ENCODE results near the gene GSE1. TPM values are rescaled to one million over a fixed set of nuclear protein-coding genes. Genes with fewer than 3 reads are reported as not detected.

Gene GSE1
- total and polyA plus RNA-seq, 9 of the 15 experiments (the other 6 are each of a cell fraction or from before 2014, with no cell fraction given) = 12.2 to 244 (median 57.9) TPM

GRCh38 chr16:85634747-85635544, 21.8 kb downstream of the GSE1 start:
- intact Hi-C loops (cut with micrococcal nuclease) (no loop called here), in situ Hi-C loops (cut with MboI) (no loop called here)
- Histone ChIP-seq H3K9ac (ENCODE audit: insufficient read depth in 1 of 2, low read depth in 2 of 2, low read length in 2 of 2) (no peak overlapping the region; a peak in 1 of 4 replicates), H3K4me3 (no peak overlapping the region), H3K9me3 (replicated peaks; ENCODE audit: control insufficient read depth, insufficient read depth, low read depth, low read length) (no peaks in the 10 kb centered on the region), H3K27ac (ENCODE audit: extremely low read depth, low read depth, low read length) (no peak overlapping the region), H2AFZ (ENCODE audit: low read depth, low read length) (no peak overlapping the region), H3K36me3 (ENCODE audit: control insufficient read depth, insufficient read depth, low read length) (peaks cover 97% of the 10 kb centered on the region; the same call in 2 of the 3 replicates), H3K9me1 (ENCODE audit: control insufficient read depth, insufficient read depth, low read length) (peaks cover 13% of the 10 kb centered on the region), H3K4me1 (replicated peaks in 1 of 2; ENCODE audit: control insufficient read depth in 2 of 2, insufficient read depth in 2 of 2, low read length in 2 of 2) (peaks cover 0 to 85% of the 10 kb centered on the region in 2 experiments; a peak in 2 of 5 replicates), H3K79me2 (ENCODE audit: control insufficient read depth, insufficient read depth, low read length) (peaks cover 99% of the 10 kb centered on the region), H3K4me2 (ENCODE audit: insufficient read depth, low read length) (no peak overlapping the region), H4K20me1 (replicated peaks; ENCODE audit: control insufficient read depth, insufficient read depth, low read length) (peaks cover 92% of the 10 kb centered on the region), H3K27me3 (ENCODE audit: control insufficient read depth in 2 of 2, insufficient read depth in 2 of 2, low read length in 2 of 2) (no peaks in the 10 kb centered on the region)
- DNase-seq (ENCODE audit: extremely low read depth in 1 of 4, low spot score in 3 of 4) (no peak), ATAC-seq (no peak), FAIRE-seq (no peak)
- no TSS peak for BruUV-seq (replicated peaks)
- ChIA-PET POLR2A (interaction anchor here (0.6 to 0.7 kb wide), 3 partner anchors 15 to 42 kb away, joined by 3 to 4 read pairs (median 3); no protein-coding TSS in a partner anchor), CTCF (ENCODE audit: low intra/inter-chr PET ratio) (no interaction called here)
- WGBS (ENCODE audit: insufficient coverage, low coverage, missing lambda C conversion rate) = 91% methylated on average over 18 of the region's 24 CpGs
- no peak for TF ChIP-seq ELK1 (CRISPR knock-in tag; IDR thresholded peaks at IDR 0.05)
- TF ChIP-seq TSHZ1 (CRISPR knock-in tag; IDR thresholded peaks at IDR 0.05) = no peak
- TF ChIP-seq CREM (IDR thresholded peaks at IDR 0.05; ENCODE audit: low read depth) = no peak
- no peak for TF ChIP-seq ZNF316 (IDR thresholded peaks at IDR 0.05)
- 0 out of 2 replicates have a peak, but pooled peaks have one; percentile 43 for TF ChIP-seq POLR2AphosphoS2 (IDR thresholded peaks at IDR 0.05; ENCODE audit: low read length)
- no peak for TF ChIP-seq GABPB2 (CRISPR knock-in tag; conservative IDR thresholded peaks at IDR 0.05)
- no peak for TF ChIP-seq NBN (IDR thresholded peaks at IDR 0.05; ENCODE audit: low read depth)
- no peak for TF ChIP-seq ZNF121 (CRISPR knock-in tag; conservative IDR thresholded peaks at IDR 0.05)
- TF ChIP-seq ZNF408 (CRISPR knock-in tag; IDR thresholded peaks at IDR 0.05; ENCODE audit: low read depth) = no peak
- no peak for TF ChIP-seq ZBTB1 (CRISPR knock-in tag; IDR thresholded peaks at IDR 0.05; ENCODE audit: borderline replicate concordance, low read depth)
- TF ChIP-seq NFIX (CRISPR knock-in tag; IDR thresholded peaks at IDR 0.05; ENCODE audit: low read depth) = no peak
- no peak for TF ChIP-seq NR2C1 (IDR thresholded peaks at IDR 0.05)
- no peak for TF ChIP-seq NR2C1 (tag; IDR thresholded peaks at IDR 0.05)
- TF ChIP-seq MEF2D (tag; conservative IDR thresholded peaks at IDR 0.05; ENCODE audit: low read depth) = no peak
- no peak for TF ChIP-seq HIVEP1 (CRISPR knock-in tag; IDR thresholded peaks at IDR 0.05)
- TF ChIP-seq PKNOX1 (IDR thresholded peaks at IDR 0.05) = peak; percentile 80
- TF ChIP-seq ZNF511 (CRISPR knock-in tag; IDR thresholded peaks at IDR 0.05) = no peak
